NCI-H69 (cell line): ENCODE data around the gene PLPPR3.
"Not testable (repeated sequence)": the region's sequence is repeated elsewhere in the genome, so short reads cannot be mapped to it uniquely, and the experiment has no call there.

Experiments
- DNase-seq: peaks from one replicate; lab custom pipeline; 2025; lab: John Stamatoyannopoulos, UW

The PLPPR3 gene

GRCh38 chr19:827710-828321, 6.1 kb upstream of the PLPPR3 start, which contains the start of gene AZU1:
Gene AZU1 (plus strand): TSS chr19:827837. CDS start chr19:827847, 10 bp downstream.
- DNase-seq = no peak

- no peak for DNase-seq
Measured at GRCh38 chr19:827314-827709, 5.6 kb upstream of the PLPPR3 start.

GRCh38 chr19:825897-826644, 4.3 kb upstream of the PLPPR3 start:
- DNase-seq = no peak

- DNase-seq = no peak
Measured at GRCh38 chr19:824885-825284, 3.1 kb upstream of the PLPPR3 start.

DNA sequence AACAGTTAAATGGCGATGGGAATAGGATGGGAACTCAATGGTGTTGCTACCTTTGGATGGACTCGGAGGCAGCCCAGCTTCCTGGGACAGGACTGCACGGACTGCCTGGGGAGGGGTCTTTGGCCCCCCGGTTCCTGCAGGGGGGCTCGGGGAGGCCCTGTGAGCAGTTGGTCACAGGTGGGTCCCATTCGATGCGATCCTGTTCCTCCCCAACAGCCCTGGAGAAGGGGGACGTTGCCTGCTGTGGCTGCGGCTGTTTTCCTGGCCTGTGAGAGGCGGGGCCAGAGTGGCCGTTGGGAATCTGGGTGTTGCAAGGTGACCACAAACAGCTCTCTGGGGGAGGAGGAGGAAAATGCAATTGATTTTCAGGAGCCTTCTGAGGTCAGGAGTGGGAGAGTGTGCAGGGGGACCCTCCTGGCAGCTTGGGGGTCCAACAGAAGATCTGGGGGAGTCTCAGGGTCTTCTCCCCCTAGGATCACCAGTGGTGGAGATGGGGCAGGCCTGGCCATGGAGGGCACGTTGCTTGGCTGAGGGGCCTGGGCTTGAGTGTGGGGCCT, 1.9 kb upstream of the PLPPR3 start:
- no peak for DNase-seq

GRCh38 chr19:821231-821824, 427 bp downstream of the PLPPR3 start:
- no peak for DNase-seq

- DNase-seq = not testable (repeated sequence)
Measured at GRCh38 chr19:820212-820611, 1.5 kb downstream of the PLPPR3 start.

GRCh38 chr19:816500-816857, 5.3 kb downstream of the PLPPR3 start:
- no peak for DNase-seq

GRCh38 chr19:815775-816499, 5.8 kb downstream of the PLPPR3 start:
- no peak for DNase-seq

GRCh38 chr19:815079-815774, 6.5 kb downstream of the PLPPR3 start:
- no peak for DNase-seq

DNA sequence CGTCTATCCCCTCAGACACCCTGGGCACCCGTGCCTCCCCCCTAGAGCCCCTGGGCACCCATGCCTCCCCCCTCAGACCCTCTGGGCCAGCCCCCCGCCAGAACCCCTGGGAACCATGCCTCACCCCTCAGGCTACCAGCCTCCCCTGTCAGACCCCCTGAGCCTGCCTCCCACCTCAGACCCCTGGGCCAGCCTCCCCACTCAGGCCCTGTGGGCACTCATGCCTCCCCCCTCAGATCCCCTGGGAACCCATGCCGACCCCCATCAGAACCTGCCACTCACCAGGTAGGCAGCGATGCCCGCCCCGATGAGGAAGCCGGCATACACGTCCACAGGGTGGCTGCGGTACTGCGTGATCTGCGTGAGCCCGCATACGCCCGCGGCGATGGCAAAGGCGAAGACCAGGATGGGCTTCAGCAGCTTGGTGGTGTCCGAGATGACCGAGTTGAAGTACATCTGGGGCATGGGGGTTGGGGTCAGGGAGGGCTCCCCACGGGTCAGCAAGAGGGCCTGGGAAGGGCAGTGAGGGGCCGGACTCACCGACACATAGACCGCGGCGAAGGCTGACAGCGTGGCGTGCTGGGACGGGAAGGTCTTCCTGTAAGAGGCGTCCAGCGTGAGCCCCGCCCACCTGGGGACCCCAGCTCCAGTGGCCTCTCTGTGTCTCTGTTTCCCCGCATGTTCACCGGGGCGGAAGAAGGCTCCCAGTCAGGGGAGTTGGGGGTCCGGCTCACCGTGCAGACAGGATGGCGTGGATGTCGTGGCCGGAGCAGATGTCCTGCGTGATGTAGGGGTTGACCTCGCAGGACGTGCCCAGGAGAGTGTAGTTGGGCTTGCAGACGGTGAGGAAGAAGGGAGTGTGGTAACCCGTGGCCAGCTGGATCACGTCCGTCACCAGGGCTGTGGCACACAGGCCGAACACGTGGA, 7.3 kb downstream of the PLPPR3 start:
- DNase-seq = no peak

GRCh38 chr19:813219-814151, 8.3 kb downstream of the PLPPR3 start:
- DNase-seq = no peak

DNA sequence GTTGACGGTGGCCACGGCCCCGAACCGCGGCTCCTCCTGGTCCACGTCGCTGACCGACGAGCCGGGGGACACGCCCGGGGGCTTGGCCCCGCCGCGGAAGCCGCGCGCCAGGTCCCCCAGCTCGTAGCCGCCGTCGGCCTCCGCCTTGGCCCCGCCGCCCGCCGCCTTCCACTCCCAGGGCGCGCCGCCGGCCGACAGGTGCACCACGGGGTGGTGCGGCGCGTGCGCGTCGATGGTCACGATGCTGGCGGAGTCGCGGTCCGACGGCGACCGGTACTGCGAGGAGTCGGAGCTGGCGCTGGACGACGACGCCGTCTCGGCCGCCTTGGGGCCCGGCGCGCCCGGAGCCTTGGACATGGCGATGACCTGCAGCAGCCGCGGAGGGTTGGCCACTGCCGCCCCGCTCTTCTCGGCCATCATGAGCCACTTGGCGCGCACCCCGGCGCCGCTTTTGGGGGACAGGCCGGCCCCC, 9.0 kb downstream of the PLPPR3 start:
- DNase-seq = no peak

DNA sequence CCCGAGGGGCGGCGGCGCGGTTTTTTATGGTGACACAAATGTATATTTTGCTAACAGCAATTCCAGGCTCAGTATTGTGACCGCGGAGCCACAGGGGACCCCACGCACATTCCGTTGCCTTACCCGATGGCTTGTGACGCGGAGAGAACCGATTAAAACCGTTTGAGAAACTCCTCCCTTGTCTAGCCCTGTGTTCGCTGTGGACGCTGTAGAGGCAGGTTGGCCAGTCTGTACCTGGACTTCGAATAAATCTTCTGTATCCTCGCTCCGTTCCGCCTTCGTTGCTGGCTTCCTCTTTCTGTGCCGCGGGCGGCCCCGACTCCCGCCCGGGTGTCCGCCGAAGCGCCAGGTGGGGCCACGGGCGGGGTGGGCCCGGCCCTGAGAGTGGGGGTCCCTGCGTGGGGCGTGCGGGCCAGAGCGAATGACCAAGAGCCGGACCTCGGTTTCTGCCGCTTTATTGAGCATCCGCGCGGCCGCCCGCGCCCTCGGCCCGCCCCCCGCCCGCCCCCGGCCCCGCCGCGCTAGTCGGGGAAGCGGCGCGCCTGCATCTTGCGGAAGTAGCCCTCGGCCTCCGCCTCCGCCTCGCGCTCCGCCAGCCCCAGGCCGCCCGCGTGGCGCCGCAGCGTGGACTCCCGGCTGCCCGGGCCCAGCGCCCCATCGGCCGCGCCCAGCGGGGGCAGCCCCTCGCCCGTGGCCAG, 9.6 kb downstream of the PLPPR3 start:
- DNase-seq = no peak

DNA sequence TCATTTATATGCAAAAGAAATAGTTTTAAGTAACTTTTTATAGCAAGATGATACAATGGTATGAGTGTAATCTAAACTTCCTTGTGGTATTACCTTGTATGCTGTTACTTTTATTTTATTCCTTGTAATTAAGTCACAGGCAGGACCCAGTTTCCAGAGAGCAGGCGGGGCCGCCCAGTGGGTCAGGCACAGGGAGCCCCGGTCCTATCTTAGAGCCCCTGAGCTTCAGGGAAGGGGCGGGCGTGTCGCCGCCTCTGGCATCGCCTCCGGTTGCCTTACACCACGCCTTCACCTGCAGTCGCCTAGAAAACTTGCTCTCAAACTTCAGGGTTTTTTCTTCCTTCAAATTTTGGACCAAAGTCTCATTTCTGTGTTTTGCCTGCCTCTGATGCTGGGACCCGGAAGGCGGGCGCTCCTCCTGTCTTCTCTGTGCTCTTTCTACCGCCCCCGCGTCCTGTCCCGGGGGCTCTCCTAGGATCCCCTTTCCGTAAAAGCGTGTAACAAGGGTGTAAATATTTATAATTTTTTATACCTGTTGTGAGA, 10.2 kb downstream of the PLPPR3 start:
- DNase-seq = no peak

DNA sequence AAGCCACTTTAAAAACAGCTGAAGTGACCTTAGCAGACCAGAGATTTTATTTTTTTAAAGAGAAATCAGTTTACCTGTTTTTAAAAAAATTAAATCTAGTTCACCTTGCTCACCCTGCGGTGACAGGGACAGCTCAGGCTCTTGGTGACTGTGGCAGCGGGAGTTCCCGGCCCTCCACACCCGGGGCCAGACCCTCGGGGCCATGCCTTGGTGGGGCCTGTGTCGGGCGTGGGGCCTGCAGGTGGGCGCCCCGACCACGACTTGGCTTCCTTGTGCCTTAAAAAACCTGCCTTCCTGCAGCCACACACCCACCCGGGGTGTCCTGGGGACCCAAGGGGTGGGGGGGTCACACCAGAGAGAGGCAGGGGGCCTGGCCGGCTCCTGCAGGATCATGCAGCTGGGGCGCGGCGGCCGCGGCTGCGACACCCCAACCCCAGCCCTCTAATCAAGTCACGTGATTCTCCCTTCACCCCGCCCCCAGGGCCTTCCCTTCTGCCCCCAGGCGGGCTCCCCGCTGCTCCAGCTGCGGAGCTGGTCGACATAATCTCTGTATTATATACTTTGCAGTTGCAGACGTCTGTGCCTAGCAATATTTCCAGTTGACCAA, 10.8 kb downstream of the PLPPR3 start:
- DNase-seq = no peak

DNA sequence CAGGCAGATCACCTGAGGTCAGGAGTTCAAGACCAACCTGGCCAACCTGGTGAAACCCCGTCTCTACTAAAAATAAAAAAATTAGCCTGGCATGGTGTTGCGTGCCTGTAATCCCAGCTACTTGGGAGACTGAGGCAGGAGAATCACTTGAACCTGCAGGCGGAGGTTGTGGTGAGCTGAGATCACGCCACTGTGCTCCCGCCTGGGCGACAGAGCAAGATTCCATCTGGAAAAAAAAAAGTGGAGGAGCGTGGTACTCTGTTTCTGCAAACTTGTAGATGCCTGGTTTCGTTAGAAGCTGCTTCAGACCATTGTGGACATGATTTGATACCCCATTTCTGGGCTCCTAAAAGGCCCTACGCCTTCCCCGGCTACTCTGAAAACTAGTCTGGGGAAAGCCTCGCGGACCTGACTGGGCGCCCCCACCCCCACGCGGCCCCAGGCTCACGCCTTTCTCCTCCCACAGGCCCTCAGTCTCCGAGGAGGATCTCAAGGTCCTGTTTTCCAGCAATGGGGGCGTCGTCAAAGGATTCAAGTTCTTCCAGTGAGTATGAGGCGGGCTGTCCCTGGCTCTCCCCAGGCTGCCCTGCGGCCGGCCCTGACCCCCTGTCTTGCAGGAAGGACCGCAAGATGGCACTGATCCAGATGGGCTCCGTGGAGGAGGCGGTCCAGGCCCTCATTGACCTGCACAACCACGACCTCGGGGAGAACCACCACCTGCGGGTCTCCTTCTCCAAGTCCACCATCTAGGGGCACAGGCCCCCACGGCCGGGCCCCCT, 11.5 kb downstream of the PLPPR3 start:
- DNase-seq = no peak
